Prostate gland (tissue), 2 donors: ENCODE data around the gene FOXF1.

Source experiments
- POLR2A ChIP-seq: fragments of 450-650 bp; IDR thresholded peaks from one replicate; pipeline ENCODE4 v1.6.1; 2016; ENCODE audit warnings: antibody characterized with exemption, mild to moderate bottlenecking
- POLR2AphosphoS5 ChIP-seq: sonication (generic); formaldehyde crosslinking; IDR thresholded peaks from one replicate; pipeline ENCODE4 v1.6.1; 2017; ENCODE audit warnings: antibody characterized with exemption
- TF ChIP-seq, protein P1 (sequence below), 4 experiments: fragments of 200-600 bp in 2 of 4; fragments of 450-650 bp in 2 of 4; sonication (generic) in 2 of 4; IDR thresholded peaks; 1 replicate in 3 of 4; 2 replicates in 1 of 4; pipeline ENCODE4 v1.5.1; 2016 to 2019; ENCODE audit warnings: antibody characterized with exemption in 4 of 4, mild to moderate bottlenecking in 2 of 4, moderate library complexity in 2 of 4

- TF ChIP-seq, protein P1, sequence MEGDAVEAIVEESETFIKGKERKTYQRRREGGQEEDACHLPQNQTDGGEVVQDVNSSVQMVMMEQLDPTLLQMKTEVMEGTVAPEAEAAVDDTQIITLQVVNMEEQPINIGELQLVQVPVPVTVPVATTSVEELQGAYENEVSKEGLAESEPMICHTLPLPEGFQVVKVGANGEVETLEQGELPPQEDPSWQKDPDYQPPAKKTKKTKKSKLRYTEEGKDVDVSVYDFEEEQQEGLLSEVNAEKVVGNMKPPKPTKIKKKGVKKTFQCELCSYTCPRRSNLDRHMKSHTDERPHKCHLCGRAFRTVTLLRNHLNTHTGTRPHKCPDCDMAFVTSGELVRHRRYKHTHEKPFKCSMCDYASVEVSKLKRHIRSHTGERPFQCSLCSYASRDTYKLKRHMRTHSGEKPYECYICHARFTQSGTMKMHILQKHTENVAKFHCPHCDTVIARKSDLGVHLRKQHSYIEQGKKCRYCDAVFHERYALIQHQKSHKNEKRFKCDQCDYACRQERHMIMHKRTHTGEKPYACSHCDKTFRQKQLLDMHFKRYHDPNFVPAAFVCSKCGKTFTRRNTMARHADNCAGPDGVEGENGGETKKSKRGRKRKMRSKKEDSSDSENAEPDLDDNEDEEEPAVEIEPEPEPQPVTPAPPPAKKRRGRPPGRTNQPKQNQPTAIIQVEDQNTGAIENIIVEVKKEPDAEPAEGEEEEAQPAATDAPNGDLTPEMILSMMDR (IDR thresholded peaks at IDR 0.05) = no peak
- TF ChIP-seq POLR2A (no peak), POLR2AphosphoS5 (no peak)
These were observed 18.8 kb downstream of the FOXF1 start for GRCh38 chr16:86529160-86529559.
